Sigmoid colon (tissue), 7 donors: ENCODE data around the gene BRPF1. TPM values are rescaled to one million over a fixed set of nuclear protein-coding genes. Genes with fewer than 3 reads are reported as not detected.

Source experiments
- DNase-seq: peaks from one replicate; pipeline ENCODE4 v3.0.0-alpha.2; 2019
- H3K27ac ChIP-seq, 4 donors: fragments of 200-600 bp; sonication (generic); one replicate each; pipeline ENCODE4 v1.5.1; 2016 to 2019; ENCODE audit warnings: mild to moderate bottlenecking in 1 of 4
- H3K27me3 ChIP-seq, 3 donors: fragments of 200-600 bp; sonication (generic); one replicate each; pipeline ENCODE4 v1.5.1; 2019; ENCODE audit warnings: mild to moderate bottlenecking in 1 of 3
- H3K36me3 ChIP-seq, 4 donors: fragments of 200-600 bp; sonication (generic); one replicate each; pipeline ENCODE4 v1.5.1; 2016 to 2019
- H3K4me1 ChIP-seq, 4 donors: fragments of 200-600 bp; sonication (generic); one replicate each; pipeline ENCODE4 v1.5.1; 2017 to 2019
- H3K4me3 ChIP-seq, 4 donors: fragments of 200-600 bp; sonication (generic); one replicate each; pipeline ENCODE4 v1.5.1; 2017 to 2019; ENCODE audit warnings: mild to moderate bottlenecking in 2 of 4, moderate library complexity in 1 of 4
- H3K9me3 ChIP-seq, 4 donors: fragments of 200-600 bp in 3 of 4; sonication (generic) in 3 of 4; one replicate each; pipeline versions ENCODE4 v1.5.1 to v1.6.1; 2013 to 2019
- EP300 ChIP-seq, 4 donors: sonication (generic); formaldehyde crosslinking; IDR thresholded peaks; one replicate each; pipeline ENCODE4 v1.6.1; 2017; ENCODE audit warnings: antibody characterized with exemption in 4 of 4
- POLR2A ChIP-seq, 2 donors: fragments of 450-650 bp; IDR thresholded peaks; one replicate each; pipeline ENCODE4 v1.6.1; 2016; ENCODE audit warnings: antibody characterized with exemption in 2 of 2, mild to moderate bottlenecking in 2 of 2, moderate library complexity in 2 of 2
- POLR2AphosphoS5 ChIP-seq, 4 donors: sonication (generic); formaldehyde crosslinking; IDR thresholded peaks; one replicate each; pipeline ENCODE4 v1.6.1; 2017; ENCODE audit warnings: antibody characterized with exemption in 4 of 4
- WGBS, 2 donors: extraction: QIAGEN DNeasy Blood & Tissue Kit; methylation state at CpG; one replicate each; pipeline ENCODE4 v1.1.7; 2013; 5-methylcytosine and 5-hydroxymethylcytosine counted together
- intact Hi-C: fragments of 100-400 bp; cut with DNase I; formaldehyde crosslinking; loops from one replicate; pipeline ENCODE4 v1.15.1; 2023
- polyA plus RNA-seq, 3 donors: library from polyadenylated mRNA; stranded (reverse); fragments of 200-250 nt; gene quantifications; one replicate each; pipeline ENCODE4 v1.2.3, GENCODE V29; 2013
- total RNA-seq, 4 donors: library from RNA; depleted of rRNA; stranded (reverse); fragments of >200 nt; gene quantifications; one replicate each; pipeline ENCODE4 v1.1.0, GENCODE V29; 2016
- TF ChIP-seq, protein P1 (sequence below), 4 experiments: fragments of 450-650 bp in 3 of 4; fragments of 200-600 bp in 1 of 4; IDR thresholded peaks; one replicate each; pipeline ENCODE4 v1.5.1; 2016 to 2019; ENCODE audit warnings: antibody characterized with exemption in 4 of 4, mild to moderate bottlenecking in 3 of 4, moderate library complexity in 2 of 4
- donor health status: healthy with polysubstance abuse.
- donor health status: Bipolar disorder and iron deficiency.
- donor health status: healthy.

The BRPF1 gene
- total and polyA plus RNA-seq, 7 donors, result 3.5 to 18.6 (median 12.6) TPM

DNA sequence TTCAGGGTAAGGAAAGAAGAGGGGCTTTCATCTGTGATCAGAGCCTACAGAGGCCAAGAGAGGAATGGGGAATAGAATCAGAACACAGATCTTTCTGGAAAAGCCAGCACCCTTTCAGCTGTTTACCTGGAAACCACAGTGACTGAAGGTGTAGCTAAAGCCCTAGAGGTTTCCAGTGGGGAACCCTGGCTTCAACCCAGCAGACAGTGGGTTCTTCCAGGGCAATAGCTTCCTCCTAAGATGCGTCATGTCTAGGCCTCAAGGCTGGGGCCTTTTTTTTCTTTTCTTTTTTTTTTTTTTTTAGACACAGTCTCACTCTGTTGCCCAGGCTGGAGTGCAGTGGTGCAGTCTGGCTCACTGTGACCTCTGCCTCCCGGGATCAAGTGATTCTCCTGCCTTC, 31.0 kb upstream of the BRPF1 start:
- peaks cover 11 to 69% (median 27%) of the 10 kb centered on the region in 4 donors for H3K36me3 ChIP-seq
- H3K27me3 ChIP-seq, result peaks cover 15 to 28% (median 17%) of the 10 kb centered on the region in 3 donors
- H3K27ac ChIP-seq, result no peak overlapping the region
- TF ChIP-seq EP300 (IDR thresholded peaks at IDR 0.05) (no peak), POLR2A (IDR thresholded peaks at IDR 0.05) (no peak), POLR2AphosphoS5 (IDR thresholded peaks at IDR 0.05) (no peak)
- TF ChIP-seq, protein P1, sequence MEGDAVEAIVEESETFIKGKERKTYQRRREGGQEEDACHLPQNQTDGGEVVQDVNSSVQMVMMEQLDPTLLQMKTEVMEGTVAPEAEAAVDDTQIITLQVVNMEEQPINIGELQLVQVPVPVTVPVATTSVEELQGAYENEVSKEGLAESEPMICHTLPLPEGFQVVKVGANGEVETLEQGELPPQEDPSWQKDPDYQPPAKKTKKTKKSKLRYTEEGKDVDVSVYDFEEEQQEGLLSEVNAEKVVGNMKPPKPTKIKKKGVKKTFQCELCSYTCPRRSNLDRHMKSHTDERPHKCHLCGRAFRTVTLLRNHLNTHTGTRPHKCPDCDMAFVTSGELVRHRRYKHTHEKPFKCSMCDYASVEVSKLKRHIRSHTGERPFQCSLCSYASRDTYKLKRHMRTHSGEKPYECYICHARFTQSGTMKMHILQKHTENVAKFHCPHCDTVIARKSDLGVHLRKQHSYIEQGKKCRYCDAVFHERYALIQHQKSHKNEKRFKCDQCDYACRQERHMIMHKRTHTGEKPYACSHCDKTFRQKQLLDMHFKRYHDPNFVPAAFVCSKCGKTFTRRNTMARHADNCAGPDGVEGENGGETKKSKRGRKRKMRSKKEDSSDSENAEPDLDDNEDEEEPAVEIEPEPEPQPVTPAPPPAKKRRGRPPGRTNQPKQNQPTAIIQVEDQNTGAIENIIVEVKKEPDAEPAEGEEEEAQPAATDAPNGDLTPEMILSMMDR (IDR thresholded peaks at IDR 0.05), result no peak
- no peaks in the 10 kb centered on the region for H3K9me3 ChIP-seq
- DNase-seq, result no peak
- H3K4me3 ChIP-seq, result no peak overlapping the region
- intact Hi-C loops, result no loop called here
- WGBS, 2 donors, result 90 to 92% methylated on average over 2 of the region's 2 CpGs
- H3K4me1 ChIP-seq, result peaks cover 0 to 18% (median 16%) of the 10 kb centered on the region in 4 donors

DNA sequence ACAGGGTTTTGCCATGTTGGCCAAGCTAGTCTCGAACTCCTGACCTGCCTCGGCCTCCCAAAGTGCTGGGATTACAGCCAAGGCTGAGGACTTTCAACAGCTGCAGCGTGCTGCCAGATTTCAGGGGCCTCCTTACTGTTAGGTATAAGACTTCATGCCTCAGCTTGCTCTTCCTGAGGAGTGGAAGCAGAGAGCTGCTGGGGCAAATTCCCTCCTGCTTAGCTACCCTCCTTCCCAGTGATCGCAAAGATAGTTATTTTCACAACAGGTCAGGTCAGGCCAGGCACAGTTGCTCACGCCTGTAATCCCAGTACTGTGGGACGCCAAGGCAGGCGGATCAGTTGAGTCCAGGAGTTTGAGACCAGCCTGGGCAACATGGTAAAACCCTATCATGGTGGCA, 30.5 kb upstream of the BRPF1 start:
- Histone ChIP-seq H3K27ac (no peak overlapping the region), H3K9me3 (no peaks in the 10 kb centered on the region), H3K4me1 (peaks cover 0 to 18% (median 16%) of the 10 kb centered on the region in 4 donors), H3K36me3 (peaks cover 11 to 64% (median 24%) of the 10 kb centered on the region in 4 donors), H3K4me3 (no peak overlapping the region), H3K27me3 (peaks cover 15 to 31% (median 17%) of the 10 kb centered on the region in 3 donors)
- 96 to 97% methylated on average over 7 of the region's 7 CpGs for WGBS, 2 donors
- TF ChIP-seq EP300 (IDR thresholded peaks at IDR 0.05) (no peak), POLR2A (IDR thresholded peaks at IDR 0.05) (no peak), POLR2AphosphoS5 (IDR thresholded peaks at IDR 0.05) (no peak)
- intact Hi-C loops, result no loop called here
- DNase-seq, result no peak

DNA sequence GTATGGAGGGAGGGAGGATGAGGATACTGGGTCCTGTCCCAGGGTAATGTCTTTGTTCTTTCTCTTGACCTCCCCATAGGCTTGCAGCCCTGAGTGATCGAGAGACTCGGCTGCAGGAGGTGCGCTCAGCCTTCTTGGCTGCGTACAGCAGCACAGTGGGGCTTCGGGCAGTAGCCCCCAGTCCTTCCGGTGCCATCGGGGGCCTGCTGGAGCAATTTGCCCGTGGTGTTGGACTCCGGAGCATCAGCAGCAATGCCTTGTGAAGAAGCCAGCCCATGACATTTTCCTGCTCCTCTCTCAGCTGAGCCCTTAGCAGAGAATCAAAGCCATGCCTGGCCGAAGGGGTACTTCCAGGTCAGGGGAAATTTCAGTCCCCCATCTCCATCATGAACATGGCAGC, 29.8 kb upstream of the BRPF1 start:
- H3K27me3 ChIP-seq, result peaks cover 15 to 31% (median 17%) of the 10 kb centered on the region in 3 donors
- H3K4me1 ChIP-seq, result peaks cover 0 to 18% (median 16%) of the 10 kb centered on the region in 4 donors
- WGBS, 2 donors, result 95 to 97% methylated on average over 10 of the region's 10 CpGs
- TF ChIP-seq POLR2A (IDR thresholded peaks at IDR 0.05) (no peak), POLR2AphosphoS5 (IDR thresholded peaks at IDR 0.05) (no peak), EP300 (IDR thresholded peaks at IDR 0.05) (no peak)
- TF ChIP-seq, protein P1 (IDR thresholded peaks at IDR 0.05), result no peak
- H3K36me3 ChIP-seq, result peaks cover 11 to 57% (median 23%) of the 10 kb centered on the region in 4 donors
- DNase-seq, result no peak
- intact Hi-C loops, result no loop called here
- H3K4me3 ChIP-seq, result no peak overlapping the region
- no peaks in the 10 kb centered on the region for H3K9me3 ChIP-seq
- no peak overlapping the region for H3K27ac ChIP-seq

DNA sequence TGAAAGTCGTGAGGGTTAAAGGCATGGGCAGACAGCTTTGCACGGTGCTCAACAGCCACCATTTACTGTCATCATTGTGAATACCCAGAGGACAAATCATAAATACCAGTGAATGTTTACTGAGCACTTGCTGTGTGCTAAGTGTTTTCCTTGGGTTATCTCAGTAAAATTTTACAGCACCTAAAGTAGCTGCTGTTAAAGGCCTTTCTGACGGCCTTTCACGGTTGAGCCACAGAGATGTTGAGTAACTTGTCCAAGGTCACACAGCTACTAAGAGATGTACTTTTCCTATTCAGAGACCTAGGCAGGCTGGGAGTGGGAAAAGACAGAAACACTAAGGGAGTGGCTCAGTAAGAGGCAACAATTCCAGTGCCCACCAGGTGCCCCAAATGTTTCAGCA, 28.3 kb upstream of the BRPF1 start:
- DNase-seq, result no peak
- intact Hi-C loops, result no loop called here
- no peak overlapping the region for H3K27ac ChIP-seq
- 69 to 78% methylated on average over 4 of the region's 4 CpGs for WGBS, 2 donors
- TF ChIP-seq EP300 (IDR thresholded peaks at IDR 0.05), result no peak
- TF ChIP-seq POLR2AphosphoS5 (IDR thresholded peaks at IDR 0.05), result no peak
- TF ChIP-seq, protein P1 (IDR thresholded peaks at IDR 0.05), result no peak
- no peak for TF ChIP-seq POLR2A (IDR thresholded peaks at IDR 0.05)
- peaks cover 0 to 18% (median 16%) of the 10 kb centered on the region in 4 donors for H3K4me1 ChIP-seq
- H3K9me3 ChIP-seq, result no peaks in the 10 kb centered on the region
- peaks cover 15 to 31% (median 17%) of the 10 kb centered on the region in 3 donors for H3K27me3 ChIP-seq
- peaks cover 3 to 42% (median 13%) of the 10 kb centered on the region in 4 donors for H3K36me3 ChIP-seq
- no peak overlapping the region for H3K4me3 ChIP-seq

DNA sequence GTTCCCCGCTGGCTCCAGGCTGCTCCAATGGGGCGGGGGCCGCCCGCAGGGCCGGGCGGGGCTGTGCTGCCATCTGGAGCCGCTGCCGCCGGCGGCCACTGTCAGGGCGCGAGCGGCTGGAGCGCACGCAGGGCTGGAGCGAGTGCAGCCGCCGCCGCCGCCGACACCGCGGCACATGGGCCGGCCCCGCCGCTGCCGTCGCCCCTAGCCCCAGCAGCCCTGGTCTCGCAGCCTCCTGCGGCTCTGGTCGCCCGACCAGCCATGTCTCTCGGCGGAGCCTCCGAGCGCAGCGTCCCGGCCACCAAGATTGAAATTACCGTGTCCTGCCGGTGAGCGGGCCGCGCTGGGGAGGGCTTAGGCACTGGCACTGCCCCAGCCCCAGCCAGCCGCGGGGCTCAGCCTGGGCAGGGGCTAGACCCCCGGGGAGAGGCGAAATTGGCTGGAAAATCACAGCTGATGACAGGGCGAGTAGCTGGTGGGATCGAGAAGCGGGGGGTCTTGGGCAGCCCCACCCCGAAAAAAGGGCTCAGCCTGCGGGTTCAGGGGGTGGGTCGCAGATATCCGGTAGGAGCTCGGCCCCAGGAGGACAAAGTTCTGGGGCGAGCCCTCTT, 27.7 kb upstream of the BRPF1 start, which contains the start of gene CPNE9:
Gene CPNE9, plus strand, starts transcription at position 98 of the 611 bp plus-strand sequence. Its CDS starts 164 bp downstream, at position 262.
- TF ChIP-seq EP300 (IDR thresholded peaks at IDR 0.05) (no peak), POLR2A (IDR thresholded peaks at IDR 0.05) (no peak), POLR2AphosphoS5 (IDR thresholded peaks at IDR 0.05) (no peak)
- TF ChIP-seq, protein P1 (IDR thresholded peaks at IDR 0.05), result no peak
- peak within 1 kb of the TSS in 3 of 4 donors; percentile 25 to 32 (median 27) for H3K4me3 ChIP-seq
- WGBS, 2 donors, result 3 to 4% methylated on average over 56 of the region's 56 CpGs
- peaks cover 15 to 31% (median 17%) of the 10 kb centered on the region in 3 donors for H3K27me3 ChIP-seq
- H3K27ac ChIP-seq, result no peak within 1 kb of the TSS
- intact Hi-C loops, result no loop called here
- no peaks in the 10 kb centered on the region for H3K9me3 ChIP-seq
- peaks cover 0 to 36% (median 8%) of the 10 kb centered on the region in 4 donors for H3K36me3 ChIP-seq
- peaks cover 0 to 18% (median 16%) of the 10 kb centered on the region in 4 donors for H3K4me1 ChIP-seq
- no peak for DNase-seq
